Measurements from ENCODE around the gene PLBD2. TPM values are rescaled to one million over a fixed set of nuclear protein-coding genes. Genes with fewer than 3 reads are reported as not detected.

PLBD2 gene
- total and polyA plus RNA-seq, 10 of the 15 experiments (the other 5 are each of a cell fraction or from before 2014, with no cell fraction given) = 1.4 to 16.6 (median 5.9) TPM

DNA sequence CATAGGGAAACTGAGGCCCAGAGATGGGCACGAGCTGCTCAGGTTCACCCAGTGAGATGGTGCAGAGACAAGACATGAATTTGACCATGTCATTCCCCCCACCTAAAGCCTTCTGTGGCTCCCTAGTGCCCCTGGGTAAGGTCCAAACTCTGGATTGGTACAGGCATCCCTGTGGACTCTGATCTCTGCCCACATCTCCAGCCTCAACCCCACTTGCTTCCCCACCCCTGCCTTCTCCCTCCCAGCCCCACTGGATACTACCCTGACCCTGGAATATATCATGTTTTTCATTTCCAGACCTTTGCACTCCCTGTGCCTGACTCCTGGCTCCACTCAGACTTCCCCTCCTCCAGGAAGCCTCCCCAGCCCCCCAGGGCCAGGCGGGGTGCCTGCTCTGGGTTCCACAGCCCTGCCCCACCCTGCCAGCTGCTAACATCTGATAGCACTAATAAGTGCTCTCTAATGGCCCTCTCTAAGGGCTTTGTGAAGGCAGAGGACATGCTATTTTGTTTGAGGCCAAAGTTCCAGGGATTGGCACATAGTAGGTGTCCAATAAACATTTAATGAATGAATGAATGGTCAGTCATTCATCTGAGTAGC lies 62.7 kb downstream of the PLBD2 start (continued):
- no peak for TF ChIP-seq NFYA (IDR thresholded peaks at IDR 0.05; ENCODE audit: borderline replicate concordance, low read depth, low read length)
- no peak for TF ChIP-seq JUNB (IDR thresholded peaks at IDR 0.05)

DNA sequence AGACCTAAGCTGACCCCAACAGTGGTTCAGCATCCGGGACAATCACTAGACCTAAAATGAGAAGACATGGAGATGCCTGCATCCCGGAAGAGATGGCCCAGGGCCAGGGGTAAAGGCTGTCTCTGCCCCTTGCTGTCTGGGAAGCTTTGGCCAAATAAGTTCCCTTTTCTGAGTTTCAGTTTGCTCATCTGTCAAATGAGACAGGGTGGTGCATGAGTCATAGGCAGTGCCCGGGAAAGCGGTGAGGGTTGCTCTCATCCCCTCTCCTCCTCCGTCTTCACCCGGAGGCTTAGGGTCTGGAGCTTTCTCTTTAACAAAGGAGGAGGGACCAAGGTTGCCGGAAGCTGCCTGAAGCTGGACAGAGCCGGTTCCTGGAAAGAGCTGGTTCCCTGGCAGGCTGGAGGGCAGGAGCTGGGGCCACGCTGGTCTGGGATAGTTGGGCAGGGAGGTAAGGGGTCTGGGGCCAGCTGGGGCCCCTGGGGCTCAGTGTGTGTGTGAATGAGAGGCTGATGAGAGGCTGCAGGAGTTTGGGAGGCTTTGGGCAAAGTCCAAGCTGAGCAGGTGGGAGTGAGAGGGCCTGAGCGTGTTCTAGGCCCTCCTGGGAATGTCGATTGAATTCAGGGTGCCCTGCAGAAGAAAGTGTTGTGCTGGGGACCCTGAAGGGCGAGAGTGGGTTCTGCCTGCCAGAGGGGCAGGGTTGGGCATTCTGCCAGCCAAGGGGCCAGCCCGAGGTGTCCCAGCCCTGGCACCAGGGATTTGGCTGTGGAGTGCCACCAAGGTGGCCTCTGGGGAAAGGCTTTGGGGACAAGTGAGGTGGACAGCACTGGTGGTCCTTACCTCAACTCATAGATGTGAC lies 63.9 kb downstream of the PLBD2 start, which contains the start of gene SDSL:
TSS of gene SDSL (plus strand) at position 351 of the 856 bp plus-strand sequence. CDS start 5,603 bp downstream, outside the sequence.
- ChIA-PET POLR2A (interaction anchor here (1.0 to 1.3 kb wide), 2 partner anchors 96 to 216 kb away, joined by 3 to 4 read pairs; no protein-coding TSS in a partner anchor), SMC1A (ENCODE audit: uncharacterized antibody, unreplicated experiment) (interaction anchor here (0.8 to 2.9 kb wide), 5 partner anchors 106 to 236 kb away, joined by 3 to 8 read pairs (median 3); no protein-coding TSS in a partner anchor), RAD21 (ENCODE audit: unreplicated experiment) (interaction anchor here (0.6 to 1.3 kb wide), 8 partner anchors 17 to 235 kb away, joined by 3 to 4 read pairs (median 3); no protein-coding TSS in a partner anchor), CTCF (interaction anchor here (0.5 to 1.6 kb wide), 15 partner anchors 18 to 457 kb away, joined by 3 to 10 read pairs (median 3); no protein-coding TSS in a partner anchor)
- Histone ChIP-seq H3K27me3 (replicated peaks in 1 of 2; ENCODE audit: control insufficient read depth in 2 of 2, insufficient read depth in 2 of 2, low read length in 1 of 2) (no peaks in the 10 kb centered on the region), H4K20me1 (ENCODE audit: control insufficient read depth, insufficient read depth) (no peaks in the 10 kb centered on the region), H3K27ac (ENCODE audit: control insufficient read depth, insufficient read depth) (peak within 1 kb of the TSS; percentile 23; the same call in 1 of the 2 replicates), H3K9ac (ENCODE audit: control insufficient read depth, insufficient read depth, low read length) (peak within 1 kb of the TSS; percentile 73), H2AFZ (ENCODE audit: control insufficient read depth, low read depth, low read length) (peak within 1 kb of the TSS; percentile 35), H3K4me3 (peak within 1 kb of the TSS; percentile 63), H3K79me2 (ENCODE audit: control insufficient read depth, insufficient read depth, low read length) (no peaks in the 10 kb centered on the region), H3K4me1 (ENCODE audit: control insufficient read depth, insufficient read depth, low read length) (peaks cover 10% of the 10 kb centered on the region), H3K36me3 (ENCODE audit: control insufficient read depth in 2 of 2, insufficient read depth in 2 of 2, low read length in 1 of 2) (no peaks in the 10 kb centered on the region), H3K9me3 (replicated peaks; ENCODE audit: control insufficient read depth, insufficient read depth, low read length) (no peaks in the 10 kb centered on the region), H3K4me2 (ENCODE audit: control insufficient read depth, insufficient read depth) (peak within 1 kb of the TSS; percentile 64)
- FAIRE-seq (peak; percentile 92), ATAC-seq (peak; percentile 95), DNase-seq (ENCODE audit: low read depth, low spot score) (peak; percentile 76)
- in situ Hi-C loops (cut with MboI) (loop anchor here (5.0 kb wide), 1 partner anchor 225 kb away; no protein-coding TSS in a partner anchor), intact Hi-C loops (cut with micrococcal nuclease; ENCODE audit: unreplicated experiment) (loop anchor here (1.0 to 5.0 kb wide), 2 partner anchors 110 to 235 kb away; partner anchors contain the start of genes DDX54 and RITA1)
- BruUV-seq (replicated peaks) = no TSS peak
- 20% methylated on average over 13 of the region's 13 CpGs for WGBS (ENCODE audit: insufficient coverage, insufficient replicate concordance, low lambda C conversion rate, missing lambda C conversion rate)
- TF ChIP-seq MTA2 (IDR thresholded peaks at IDR 0.05; ENCODE audit: low read depth) (peak; percentile 56; the same call in 1 of the 2 replicates), IKZF2 (IDR thresholded peaks at IDR 0.05) (peak; percentile 86 to 91), NR2F1 (conservative IDR thresholded peaks at IDR 0.05) (0 out of 2 replicates have a peak, but pooled peaks have one; percentile 21), TCF12 (IDR thresholded peaks at IDR 0.05; ENCODE audit: low read depth, low read length) (0 out of 2 replicates have a peak, but pooled peaks have one; percentile 4), FOXK2 (IDR thresholded peaks at IDR 0.05) (peak; percentile 72; the same call in 1 of the 2 replicates), RELA (IDR thresholded peaks at IDR 0.05; ENCODE audit: borderline replicate concordance, partially characterized antibody) (no peak), NFYA (IDR thresholded peaks at IDR 0.05; ENCODE audit: borderline replicate concordance, low read depth, low read length) (no peak)
- TF ChIP-seq, protein P1, sequence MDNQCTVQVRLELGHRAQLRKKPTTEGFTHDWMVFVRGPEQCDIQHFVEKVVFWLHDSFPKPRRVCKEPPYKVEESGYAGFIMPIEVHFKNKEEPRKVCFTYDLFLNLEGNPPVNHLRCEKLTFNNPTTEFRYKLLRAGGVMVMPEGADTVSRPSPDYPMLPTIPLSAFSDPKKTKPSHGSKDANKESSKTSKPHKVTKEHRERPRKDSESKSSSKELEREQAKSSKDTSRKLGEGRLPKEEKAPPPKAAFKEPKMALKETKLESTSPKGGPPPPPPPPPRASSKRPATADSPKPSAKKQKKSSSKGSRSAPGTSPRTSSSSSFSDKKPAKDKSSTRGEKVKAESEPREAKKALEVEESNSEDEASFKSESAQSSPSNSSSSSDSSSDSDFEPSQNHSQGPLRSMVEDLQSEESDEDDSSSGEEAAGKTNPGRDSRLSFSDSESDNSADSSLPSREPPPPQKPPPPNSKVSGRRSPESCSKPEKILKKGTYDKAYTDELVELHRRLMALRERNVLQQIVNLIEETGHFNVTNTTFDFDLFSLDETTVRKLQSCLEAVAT (IDR thresholded peaks at IDR 0.05) = peak; percentile 62; the same call in 1 of the 2 replicates
- TF ChIP-seq, protein P2, sequence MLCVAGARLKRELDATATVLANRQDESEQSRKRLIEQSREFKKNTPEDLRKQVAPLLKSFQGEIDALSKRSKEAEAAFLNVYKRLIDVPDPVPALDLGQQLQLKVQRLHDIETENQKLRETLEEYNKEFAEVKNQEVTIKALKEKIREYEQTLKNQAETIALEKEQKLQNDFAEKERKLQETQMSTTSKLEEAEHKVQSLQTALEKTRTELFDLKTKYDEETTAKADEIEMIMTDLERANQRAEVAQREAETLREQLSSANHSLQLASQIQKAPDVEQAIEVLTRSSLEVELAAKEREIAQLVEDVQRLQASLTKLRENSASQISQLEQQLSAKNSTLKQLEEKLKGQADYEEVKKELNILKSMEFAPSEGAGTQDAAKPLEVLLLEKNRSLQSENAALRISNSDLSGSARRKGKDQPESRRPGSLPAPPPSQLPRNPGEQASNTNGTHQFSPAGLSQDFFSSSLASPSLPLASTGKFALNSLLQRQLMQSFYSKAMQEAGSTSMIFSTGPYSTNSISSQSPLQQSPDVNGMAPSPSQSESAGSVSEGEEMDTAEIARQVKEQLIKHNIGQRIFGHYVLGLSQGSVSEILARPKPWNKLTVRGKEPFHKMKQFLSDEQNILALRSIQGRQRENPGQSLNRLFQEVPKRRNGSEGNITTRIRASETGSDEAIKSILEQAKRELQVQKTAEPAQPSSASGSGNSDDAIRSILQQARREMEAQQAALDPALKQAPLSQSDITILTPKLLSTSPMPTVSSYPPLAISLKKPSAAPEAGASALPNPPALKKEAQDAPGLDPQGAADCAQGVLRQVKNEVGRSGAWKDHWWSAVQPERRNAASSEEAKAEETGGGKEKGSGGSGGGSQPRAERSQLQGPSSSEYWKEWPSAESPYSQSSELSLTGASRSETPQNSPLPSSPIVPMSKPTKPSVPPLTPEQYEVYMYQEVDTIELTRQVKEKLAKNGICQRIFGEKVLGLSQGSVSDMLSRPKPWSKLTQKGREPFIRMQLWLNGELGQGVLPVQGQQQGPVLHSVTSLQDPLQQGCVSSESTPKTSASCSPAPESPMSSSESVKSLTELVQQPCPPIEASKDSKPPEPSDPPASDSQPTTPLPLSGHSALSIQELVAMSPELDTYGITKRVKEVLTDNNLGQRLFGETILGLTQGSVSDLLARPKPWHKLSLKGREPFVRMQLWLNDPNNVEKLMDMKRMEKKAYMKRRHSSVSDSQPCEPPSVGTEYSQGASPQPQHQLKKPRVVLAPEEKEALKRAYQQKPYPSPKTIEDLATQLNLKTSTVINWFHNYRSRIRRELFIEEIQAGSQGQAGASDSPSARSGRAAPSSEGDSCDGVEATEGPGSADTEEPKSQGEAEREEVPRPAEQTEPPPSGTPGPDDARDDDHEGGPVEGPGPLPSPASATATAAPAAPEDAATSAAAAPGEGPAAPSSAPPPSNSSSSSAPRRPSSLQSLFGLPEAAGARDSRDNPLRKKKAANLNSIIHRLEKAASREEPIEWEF (IDR thresholded peaks at IDR 0.05; ENCODE audit: insufficient replicate concordance, low read depth, low read length) = no peak
- TF ChIP-seq, protein P3, sequence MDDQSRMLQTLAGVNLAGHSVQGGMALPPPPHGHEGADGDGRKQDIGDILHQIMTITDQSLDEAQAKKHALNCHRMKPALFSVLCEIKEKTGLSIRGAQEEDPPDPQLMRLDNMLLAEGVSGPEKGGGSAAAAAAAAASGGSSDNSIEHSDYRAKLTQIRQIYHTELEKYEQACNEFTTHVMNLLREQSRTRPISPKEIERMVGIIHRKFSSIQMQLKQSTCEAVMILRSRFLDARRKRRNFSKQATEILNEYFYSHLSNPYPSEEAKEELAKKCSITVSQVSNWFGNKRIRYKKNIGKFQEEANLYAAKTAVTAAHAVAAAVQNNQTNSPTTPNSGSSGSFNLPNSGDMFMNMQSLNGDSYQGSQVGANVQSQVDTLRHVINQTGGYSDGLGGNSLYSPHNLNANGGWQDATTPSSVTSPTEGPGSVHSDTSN (IDR thresholded peaks at IDR 0.05; ENCODE audit: insufficient replicate concordance, low read depth, low read length) = peak; percentile 79

Measured in GM12878 (cell line).